Measurements from ENCODE around the gene TFB2M.

Gene TFB2M

GRCh38 chr1:246587606-246588005, 21.5 kb upstream of the TFB2M start:
- H3K36me3 ChIP-seq: peaks cover 15% of the 10 kb centered on the region
- peaks cover 0 to 7% of the 10 kb centered on the region in 2 experiments for H3K4me1 ChIP-seq (ENCODE audit: control insufficient read depth in 1 of 2, insufficient read depth in 1 of 2, low read depth in 1 of 2, low read length in 1 of 2)
- no peak overlapping the region for H3K4me3 ChIP-seq (ENCODE audit: low read depth in 1 of 2, low read length in 1 of 2)
- no peaks in the 10 kb centered on the region for H3K9me3 ChIP-seq
- TF ChIP-seq, protein P1, sequence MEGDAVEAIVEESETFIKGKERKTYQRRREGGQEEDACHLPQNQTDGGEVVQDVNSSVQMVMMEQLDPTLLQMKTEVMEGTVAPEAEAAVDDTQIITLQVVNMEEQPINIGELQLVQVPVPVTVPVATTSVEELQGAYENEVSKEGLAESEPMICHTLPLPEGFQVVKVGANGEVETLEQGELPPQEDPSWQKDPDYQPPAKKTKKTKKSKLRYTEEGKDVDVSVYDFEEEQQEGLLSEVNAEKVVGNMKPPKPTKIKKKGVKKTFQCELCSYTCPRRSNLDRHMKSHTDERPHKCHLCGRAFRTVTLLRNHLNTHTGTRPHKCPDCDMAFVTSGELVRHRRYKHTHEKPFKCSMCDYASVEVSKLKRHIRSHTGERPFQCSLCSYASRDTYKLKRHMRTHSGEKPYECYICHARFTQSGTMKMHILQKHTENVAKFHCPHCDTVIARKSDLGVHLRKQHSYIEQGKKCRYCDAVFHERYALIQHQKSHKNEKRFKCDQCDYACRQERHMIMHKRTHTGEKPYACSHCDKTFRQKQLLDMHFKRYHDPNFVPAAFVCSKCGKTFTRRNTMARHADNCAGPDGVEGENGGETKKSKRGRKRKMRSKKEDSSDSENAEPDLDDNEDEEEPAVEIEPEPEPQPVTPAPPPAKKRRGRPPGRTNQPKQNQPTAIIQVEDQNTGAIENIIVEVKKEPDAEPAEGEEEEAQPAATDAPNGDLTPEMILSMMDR (IDR thresholded peaks at IDR 0.05): no peak
- H3K27me3 ChIP-seq: no peaks in the 10 kb centered on the region
- H3K27ac ChIP-seq: peak overlapping the region; percentile 49

DNA sequence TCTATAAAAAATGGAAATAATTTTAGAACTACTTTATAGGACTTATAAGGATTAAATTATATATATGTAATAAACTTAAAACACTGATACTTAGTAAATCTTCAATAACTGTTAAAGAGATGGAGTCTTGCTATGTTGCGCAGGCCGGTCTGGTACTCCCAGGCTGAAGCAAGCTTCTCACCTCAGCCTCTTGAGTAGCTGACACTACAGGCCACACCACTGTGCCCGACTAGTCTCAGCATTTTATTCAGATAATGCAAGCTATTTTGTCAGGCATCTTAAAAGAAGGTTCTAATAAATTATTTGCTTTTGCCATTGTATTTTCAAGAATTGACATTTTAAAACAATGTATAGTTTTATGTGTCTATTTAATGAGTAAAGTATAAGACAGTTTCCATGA, 21.0 kb upstream of the TFB2M start:
- peaks cover 14% of the 10 kb centered on the region for H3K36me3 ChIP-seq
- H3K27me3 ChIP-seq: no peaks in the 10 kb centered on the region
- H3K27ac ChIP-seq: peak overlapping the region; percentile 49
- TF ChIP-seq, protein P1 (IDR thresholded peaks at IDR 0.05): no peak
- no peak overlapping the region for H3K4me3 ChIP-seq (ENCODE audit: low read depth in 1 of 2, low read length in 1 of 2)
- no peaks in the 10 kb centered on the region for H3K9me3 ChIP-seq
- peaks cover 0 to 11% of the 10 kb centered on the region in 2 experiments for H3K4me1 ChIP-seq (ENCODE audit: control insufficient read depth in 1 of 2, insufficient read depth in 1 of 2, low read depth in 1 of 2, low read length in 1 of 2)

DNA sequence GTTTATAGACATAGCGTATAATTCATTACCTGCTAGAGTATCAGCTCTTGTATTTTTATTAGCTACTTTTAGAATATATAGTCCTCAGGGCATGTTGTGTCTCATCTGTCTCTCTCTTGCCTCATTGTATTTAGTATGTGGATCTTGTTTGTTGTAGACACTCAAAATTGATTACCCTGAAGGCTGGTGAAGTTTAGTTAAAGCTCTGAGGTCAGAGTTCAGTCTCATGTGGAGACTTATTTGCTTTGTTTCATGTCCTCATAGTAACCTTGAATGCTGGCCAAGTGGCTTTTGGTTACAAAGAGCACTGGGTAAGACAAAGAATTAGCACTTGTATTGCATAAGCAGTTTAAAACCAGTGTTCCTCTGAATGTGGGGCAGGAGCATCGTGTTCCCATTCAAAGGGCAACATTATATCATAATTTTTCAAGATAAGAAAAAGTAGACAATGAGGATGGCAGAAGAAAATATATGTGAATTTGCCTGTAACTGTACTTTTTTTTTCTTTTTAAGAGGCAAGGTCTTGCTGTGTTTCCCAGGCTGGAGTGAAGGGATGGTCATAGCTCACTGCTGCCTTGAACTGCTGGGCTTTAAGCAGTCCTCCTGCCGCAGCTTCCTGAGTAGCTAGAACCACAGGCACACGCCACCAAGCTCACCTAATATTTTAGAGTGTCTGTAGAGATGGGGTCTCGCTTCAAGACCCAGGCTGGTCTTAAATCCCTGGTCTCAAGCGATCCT, 17.6 kb upstream of the TFB2M start:
- peaks cover 2 to 32% of the 10 kb centered on the region in 2 experiments for H3K4me1 ChIP-seq (ENCODE audit: control insufficient read depth in 1 of 2, insufficient read depth in 1 of 2, low read depth in 1 of 2, low read length in 1 of 2)
- TF ChIP-seq, protein P1 (IDR thresholded peaks at IDR 0.05): no peak
- H3K27ac ChIP-seq: no peak overlapping the region
- no peaks in the 10 kb centered on the region for H3K27me3 ChIP-seq
- no peak overlapping the region for H3K4me3 ChIP-seq (ENCODE audit: low read depth in 1 of 2, low read length in 1 of 2)
- no peaks in the 10 kb centered on the region for H3K9me3 ChIP-seq
- H3K36me3 ChIP-seq: peaks cover 7% of the 10 kb centered on the region

DNA sequence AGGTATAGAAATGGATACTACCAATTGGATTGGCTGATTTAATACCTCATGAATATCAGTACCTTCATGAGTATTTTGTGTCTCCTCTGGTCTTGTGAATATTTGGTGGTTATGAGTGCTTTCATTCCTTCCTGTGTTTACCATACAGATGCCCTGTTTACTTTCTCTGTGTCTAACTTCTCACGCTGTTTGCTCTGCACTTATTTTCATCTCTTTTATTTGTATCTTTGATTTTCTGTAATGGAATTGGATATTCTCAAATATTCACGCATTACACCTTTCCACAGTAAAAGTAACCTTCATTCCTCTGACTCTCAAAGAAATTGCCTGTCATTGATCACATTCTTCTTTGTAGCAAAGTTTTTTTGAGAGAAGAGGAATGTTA, 17.0 kb upstream of the TFB2M start:
- Histone ChIP-seq H3K27ac (no peak overlapping the region), H3K4me1 (ENCODE audit: control insufficient read depth in 1 of 2, insufficient read depth in 1 of 2, low read depth in 1 of 2, low read length in 1 of 2) (peaks cover 2 to 32% of the 10 kb centered on the region in 2 experiments), H3K27me3 (no peaks in the 10 kb centered on the region), H3K4me3 (ENCODE audit: low read depth in 1 of 2, low read length in 1 of 2) (no peak overlapping the region), H3K36me3 (peaks cover 7% of the 10 kb centered on the region), H3K9me3 (no peaks in the 10 kb centered on the region)
- TF ChIP-seq, protein P1 (IDR thresholded peaks at IDR 0.05): no peak

DNA sequence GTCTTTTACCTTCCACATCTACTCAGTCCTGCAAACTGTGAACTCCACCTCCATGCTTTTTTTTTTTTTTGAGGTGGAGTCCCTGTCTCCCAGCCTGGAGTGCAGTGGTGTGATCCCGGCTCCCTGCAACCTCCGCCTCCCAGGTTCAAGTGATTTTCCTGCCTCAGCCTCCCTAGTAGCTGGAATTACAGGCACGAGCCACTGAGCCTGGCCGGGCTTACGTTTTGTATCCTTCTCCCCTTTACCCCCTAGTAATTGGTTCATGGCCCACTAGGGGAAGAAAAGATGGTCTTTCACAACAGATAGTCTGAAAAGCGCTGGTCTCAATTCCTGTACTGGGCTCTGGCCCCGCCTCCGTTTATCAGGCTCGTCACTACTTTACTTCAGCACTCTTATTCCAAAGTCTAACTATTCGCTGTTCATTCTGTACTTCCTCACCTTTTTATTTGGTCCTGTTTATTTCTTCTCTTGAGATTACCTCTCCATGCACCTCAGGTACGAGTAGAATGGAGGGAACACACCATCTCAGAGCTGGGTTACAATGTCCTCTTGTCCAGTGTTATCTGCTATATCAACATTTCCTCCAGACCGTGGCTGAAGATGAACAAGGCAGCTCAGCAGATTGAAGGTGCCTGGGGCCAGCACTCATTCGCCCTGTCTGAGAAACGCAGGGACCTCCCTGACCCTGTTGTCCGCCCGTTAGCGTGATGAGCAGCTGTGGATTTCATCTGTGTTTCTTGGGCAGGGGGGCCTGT, 16.4 kb upstream of the TFB2M start:
- Histone ChIP-seq H3K27me3 (no peaks in the 10 kb centered on the region), H3K4me1 (ENCODE audit: control insufficient read depth in 1 of 2, insufficient read depth in 1 of 2, low read depth in 1 of 2, low read length in 1 of 2) (peaks cover 2 to 28% of the 10 kb centered on the region in 2 experiments), H3K36me3 (peaks cover 7% of the 10 kb centered on the region), H3K4me3 (ENCODE audit: low read depth in 1 of 2, low read length in 1 of 2) (no peak overlapping the region), H3K9me3 (no peaks in the 10 kb centered on the region), H3K27ac (no peak overlapping the region)
- TF ChIP-seq, protein P1 (IDR thresholded peaks at IDR 0.05): no peak

Data from neutrophil (primary cell).